Stimulated activated effector memory CD8-positive, alpha-beta T cell treated with anti-CD3 and anti-CD28 coated beads, Interleukin-12 subunit alpha, Interleukin-12 subunit beta, amount 100 ng/mL, for 72 hours (primary cell): ENCODE measurements around the gene ITPKB.
"Not testable (repeated sequence)": the region's sequence is repeated elsewhere in the genome, so short reads cannot be mapped to it uniquely, and the experiment has no call there.

Experiments used
- ATAC-seq: fragments of 150-1000 bp; cut with Tn5 transposase; 2 replicates; pipeline ENCODE4 v1.10.0; 2021
- DNase-seq, 2 donors: peaks; one replicate each; pipeline ENCODE4 v3.0.0; 2021 to 2022; ENCODE audit warnings: low spot score in 2 of 2
- H3K27ac Mint-ChIP-seq: one replicate; pipeline ENCODE4 v1.8.0; 2022; ENCODE audit warnings: mild to moderate bottlenecking, mixed read lengths
- H3K36me3 Mint-ChIP-seq: one replicate; pipeline ENCODE4 v1.8.0; 2022; ENCODE audit warnings: mild to moderate bottlenecking, mixed read lengths
- H3K4me1 Mint-ChIP-seq: one replicate; pipeline ENCODE4 v1.8.0; 2022; ENCODE audit warnings: mixed read lengths
- H3K4me3 Mint-ChIP-seq: one replicate; pipeline ENCODE4 v1.8.0; 2022; ENCODE audit warnings: mild to moderate bottlenecking, mixed read lengths
- H3K9me3 Mint-ChIP-seq: one replicate; pipeline ENCODE4 v1.8.0; 2022; ENCODE audit warnings: mixed read lengths

The ITPKB gene

GRCh38 chr1:226626577-226626956 lies 112.5 kb downstream of the ITPKB start:
- ATAC-seq (peak; percentile 88), DNase-seq (peak; percentile 77 to 91)
- peak overlapping the region; percentile 49 for H3K4me3 Mint-ChIP-seq
- no peaks in the 10 kb centered on the region for H3K9me3 Mint-ChIP-seq
- H3K4me1 Mint-ChIP-seq, result peaks cover 36% of the 10 kb centered on the region
- peaks cover 41% of the 10 kb centered on the region for H3K36me3 Mint-ChIP-seq
- H3K27ac Mint-ChIP-seq, result peak overlapping the region; percentile 84

DNA sequence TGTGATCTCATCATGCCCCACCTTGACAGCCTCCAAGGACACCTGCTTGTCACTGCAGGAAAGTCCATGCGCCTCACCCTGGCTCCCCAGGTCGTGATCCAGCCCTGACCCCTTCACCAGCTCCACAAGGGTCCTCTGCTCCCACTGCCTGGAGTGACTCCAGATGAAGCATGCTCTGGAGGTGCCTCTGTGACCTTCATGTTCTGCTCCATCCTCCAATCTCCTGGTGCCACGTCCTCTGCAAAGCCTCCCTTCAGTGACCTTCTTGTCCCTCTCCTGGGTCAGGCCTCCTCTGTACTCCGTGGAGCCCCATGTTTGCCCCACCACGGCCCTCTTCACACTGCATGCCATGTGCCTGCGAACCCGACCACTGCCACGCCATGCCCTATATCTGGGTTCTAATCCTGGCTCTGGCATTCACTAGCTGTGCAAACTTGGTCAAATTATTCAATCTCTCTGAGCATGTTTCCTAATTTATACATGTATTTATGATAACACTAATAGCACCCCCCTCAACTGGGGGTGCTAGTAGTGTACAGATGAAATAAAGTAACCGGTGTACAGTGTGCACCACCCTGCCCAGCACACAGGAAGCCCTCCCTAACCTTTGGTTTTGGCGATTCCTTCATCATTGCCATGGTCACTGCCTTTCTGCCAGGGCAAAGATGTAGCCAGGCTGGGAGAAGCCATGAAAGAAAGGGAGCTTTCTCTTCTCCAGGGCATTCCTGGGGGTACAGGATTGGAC lies 113.1 kb downstream of the ITPKB start:
- peak overlapping the region; percentile 49 for H3K4me3 Mint-ChIP-seq
- H3K9me3 Mint-ChIP-seq, result no peaks in the 10 kb centered on the region
- ATAC-seq, result peak; percentile 60
- DNase-seq, result no peak
- H3K36me3 Mint-ChIP-seq, result peaks cover 39% of the 10 kb centered on the region
- H3K27ac Mint-ChIP-seq, result peak overlapping the region; percentile 84
- peaks cover 36% of the 10 kb centered on the region for H3K4me1 Mint-ChIP-seq

GRCh38 chr1:226625326-226625725 lies 113.8 kb downstream of the ITPKB start:
- H3K27ac Mint-ChIP-seq, result no peak overlapping the region
- H3K4me1 Mint-ChIP-seq, result peaks cover 31% of the 10 kb centered on the region
- ATAC-seq (no peak), DNase-seq (no peak)
- peaks cover 32% of the 10 kb centered on the region for H3K36me3 Mint-ChIP-seq
- H3K4me3 Mint-ChIP-seq, result no peak overlapping the region
- H3K9me3 Mint-ChIP-seq, result no peaks in the 10 kb centered on the region

DNA sequence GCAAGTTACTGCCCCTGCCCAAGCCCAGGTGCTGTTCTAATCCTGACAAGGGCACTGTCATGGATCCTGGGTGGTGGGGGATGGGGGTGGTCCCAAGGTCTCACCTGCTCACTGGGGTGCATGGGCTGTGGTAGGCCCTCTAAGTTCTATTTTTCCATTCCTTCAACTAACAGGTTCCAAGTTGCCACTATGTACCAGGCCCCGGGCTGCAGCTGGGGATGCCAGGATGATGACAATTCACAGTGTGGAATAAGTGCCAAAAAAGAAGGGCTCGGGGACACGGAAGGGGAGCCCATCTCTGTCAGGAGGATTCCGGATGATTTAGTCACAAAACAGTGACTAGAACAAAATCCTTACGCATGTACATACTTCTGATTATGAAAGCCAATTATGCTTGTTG lies 114.6 kb downstream of the ITPKB start:
- Mint-ChIP-seq H3K4me3 (no peak overlapping the region), H3K36me3 (peaks cover 28% of the 10 kb centered on the region), H3K4me1 (peaks cover 28% of the 10 kb centered on the region), H3K9me3 (no peaks in the 10 kb centered on the region), H3K27ac (no peak overlapping the region)
- ATAC-seq (no peak), DNase-seq (no peak)

DNA sequence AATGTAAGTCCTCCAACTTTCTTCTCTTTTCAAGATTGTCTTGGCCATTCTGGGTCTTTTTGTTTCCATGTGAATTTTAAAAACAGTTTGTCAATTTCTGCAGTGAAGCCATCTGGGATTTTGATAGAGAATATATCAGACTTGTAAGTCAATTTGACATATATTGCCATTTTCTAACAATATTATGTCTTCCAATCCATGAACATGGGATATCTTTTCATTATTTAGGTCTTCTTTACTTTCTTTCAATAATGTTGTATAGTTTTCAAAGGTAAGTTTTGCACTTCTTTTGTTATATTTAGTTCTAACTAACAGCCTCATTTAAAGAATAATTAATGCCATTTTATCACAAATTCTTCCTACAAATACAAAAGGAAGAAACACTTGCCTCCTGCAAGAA lies 117.1 kb downstream of the ITPKB start:
- H3K27ac Mint-ChIP-seq, result no peak overlapping the region
- DNase-seq, result no peak
- H3K4me1 Mint-ChIP-seq, result peaks cover 17% of the 10 kb centered on the region
- peaks cover 17% of the 10 kb centered on the region for H3K36me3 Mint-ChIP-seq
- no peaks in the 10 kb centered on the region for H3K9me3 Mint-ChIP-seq
- ATAC-seq, result no peak
- no peak overlapping the region for H3K4me3 Mint-ChIP-seq

- Mint-ChIP-seq H3K27ac (no peak overlapping the region), H3K36me3 (no peaks in the 10 kb centered on the region), H3K4me1 (no peaks in the 10 kb centered on the region), H3K9me3 (no peaks in the 10 kb centered on the region), H3K4me3 (no peak overlapping the region)
- no peak for DNase-seq
- ATAC-seq, result no peak
These were observed 120.1 kb downstream of the ITPKB start for GRCh38 chr1:226619031-226619430.

DNA sequence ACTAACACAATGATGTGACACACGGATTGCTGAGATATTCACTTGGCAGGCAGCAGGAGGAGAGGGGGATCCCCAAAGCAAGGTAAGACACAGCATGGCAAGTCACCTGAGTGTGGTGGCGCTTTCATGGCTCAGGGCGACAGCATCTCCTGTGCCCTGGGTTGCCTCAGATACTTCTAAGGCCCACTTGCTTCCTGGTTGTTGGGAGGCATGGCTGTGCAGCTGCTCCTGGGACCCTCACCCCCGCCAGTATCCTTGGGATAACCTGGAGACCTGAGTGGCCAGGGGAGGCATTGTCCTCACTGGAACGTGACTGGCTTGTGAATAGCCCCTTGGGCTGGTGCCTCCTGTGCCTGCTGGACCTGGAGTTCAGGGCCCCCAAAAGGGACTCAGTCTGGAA lies 120.7 kb downstream of the ITPKB start:
- no peak for ATAC-seq
- DNase-seq, result no peak
- Mint-ChIP-seq H3K36me3 (no peaks in the 10 kb centered on the region), H3K4me1 (no peaks in the 10 kb centered on the region), H3K27ac (no peak overlapping the region), H3K9me3 (no peaks in the 10 kb centered on the region), H3K4me3 (no peak overlapping the region)

DNA sequence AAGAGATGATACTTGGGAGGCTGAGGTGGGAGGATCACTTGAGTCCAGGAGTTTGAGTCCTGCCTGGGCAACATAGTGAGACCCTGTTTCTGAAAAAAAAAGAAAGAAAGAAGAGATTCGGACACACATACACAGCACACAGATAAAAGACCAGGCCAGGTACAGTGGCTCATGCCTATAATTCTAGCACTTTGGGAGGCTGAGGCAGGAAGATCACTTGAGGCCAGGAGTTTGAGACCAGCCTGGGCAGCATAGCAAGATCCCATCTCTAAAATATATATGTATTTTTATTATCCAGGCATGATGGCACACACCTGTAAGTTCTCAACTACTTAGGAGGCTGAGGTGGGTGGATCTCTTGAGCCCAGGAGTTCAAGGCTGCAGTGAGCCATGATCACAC lies 121.4 kb downstream of the ITPKB start:
- not testable (repeated sequence) for H3K9me3 Mint-ChIP-seq, H3K36me3 Mint-ChIP-seq, H3K4me1 Mint-ChIP-seq, H3K4me3 Mint-ChIP-seq, H3K27ac Mint-ChIP-seq, DNase-seq, ATAC-seq

GRCh38 chr1:226617109-226617508 lies 122.0 kb downstream of the ITPKB start:
- DNase-seq (no peak), ATAC-seq (no peak)
- Mint-ChIP-seq H3K27ac (no peak overlapping the region), H3K9me3 (no peaks in the 10 kb centered on the region), H3K36me3 (no peaks in the 10 kb centered on the region), H3K4me3 (no peak overlapping the region), H3K4me1 (no peaks in the 10 kb centered on the region)

DNA sequence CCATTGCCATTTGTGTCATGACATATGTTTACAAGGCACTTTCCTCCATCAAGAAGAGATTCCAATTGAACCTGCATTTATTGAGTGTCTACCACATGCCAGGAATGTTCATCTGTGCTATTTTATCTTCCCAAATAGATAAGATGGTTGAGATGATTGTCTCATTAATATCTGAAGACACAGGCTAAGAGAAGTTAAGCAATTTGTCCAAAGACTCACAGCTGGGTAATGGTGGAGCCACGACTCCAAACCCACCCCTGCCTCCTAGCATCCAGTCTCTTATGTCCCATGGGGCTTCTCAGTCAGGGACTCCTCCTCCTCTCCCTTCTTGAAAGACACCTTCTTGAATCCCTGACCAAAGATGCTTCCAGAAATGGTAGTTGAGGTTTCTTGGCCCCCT lies 122.4 kb downstream of the ITPKB start:
- no peaks in the 10 kb centered on the region for H3K4me1 Mint-ChIP-seq
- ATAC-seq (no peak), DNase-seq (no peak)
- H3K36me3 Mint-ChIP-seq, result no peaks in the 10 kb centered on the region
- no peak overlapping the region for H3K4me3 Mint-ChIP-seq
- H3K27ac Mint-ChIP-seq, result no peak overlapping the region
- H3K9me3 Mint-ChIP-seq, result no peaks in the 10 kb centered on the region

DNA sequence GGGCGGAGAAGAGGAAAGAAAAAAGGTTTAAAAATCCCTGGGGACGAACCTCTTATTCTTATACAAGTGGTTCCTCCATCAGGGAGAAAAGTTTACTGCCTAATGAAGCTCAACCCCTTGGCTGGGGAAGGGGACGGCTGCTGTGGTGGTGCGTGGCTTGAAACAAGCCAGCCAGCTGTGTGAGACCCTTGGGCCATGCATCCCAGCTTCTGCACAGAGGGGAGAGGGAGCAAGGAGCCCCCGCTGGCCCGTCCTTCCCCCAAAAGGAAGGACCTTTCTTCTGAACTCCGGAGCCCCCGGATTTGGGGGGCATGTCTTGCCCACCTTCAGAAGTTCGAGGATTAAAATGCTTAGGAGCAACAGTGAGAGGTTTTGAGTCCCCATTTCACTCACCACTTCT lies 123.2 kb downstream of the ITPKB start:
- no peaks in the 10 kb centered on the region for H3K36me3 Mint-ChIP-seq
- H3K27ac Mint-ChIP-seq, result no peak overlapping the region
- no peak overlapping the region for H3K4me3 Mint-ChIP-seq
- DNase-seq (no peak), ATAC-seq (no peak)
- H3K4me1 Mint-ChIP-seq, result no peaks in the 10 kb centered on the region
- no peaks in the 10 kb centered on the region for H3K9me3 Mint-ChIP-seq

DNA sequence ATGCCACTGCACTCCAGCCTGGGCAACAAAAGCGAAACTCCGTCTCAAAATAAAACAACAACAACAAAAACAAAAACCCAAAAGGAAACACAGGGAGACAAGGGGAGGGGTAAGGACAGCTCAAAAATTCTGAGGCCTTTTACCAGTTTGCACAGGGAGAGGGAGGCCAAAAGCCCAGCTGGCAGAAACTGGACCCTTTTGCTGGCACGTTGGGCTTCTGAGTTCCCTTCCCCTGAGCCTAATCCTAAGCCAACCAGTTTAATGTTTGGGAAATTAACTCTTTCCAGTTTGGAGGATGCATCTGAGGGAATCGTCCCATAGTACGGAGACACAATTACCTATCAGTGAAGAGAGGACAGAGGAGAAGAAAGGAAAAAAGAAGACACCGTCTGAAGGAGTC lies 127.1 kb downstream of the ITPKB start:
- not testable (repeated sequence) for H3K4me3 Mint-ChIP-seq, H3K4me1 Mint-ChIP-seq, DNase-seq, ATAC-seq, H3K36me3 Mint-ChIP-seq, H3K9me3 Mint-ChIP-seq, H3K27ac Mint-ChIP-seq

GRCh38 chr1:226611301-226611700 lies 127.8 kb downstream of the ITPKB start:
- H3K27ac Mint-ChIP-seq, result no peak overlapping the region

DNA sequence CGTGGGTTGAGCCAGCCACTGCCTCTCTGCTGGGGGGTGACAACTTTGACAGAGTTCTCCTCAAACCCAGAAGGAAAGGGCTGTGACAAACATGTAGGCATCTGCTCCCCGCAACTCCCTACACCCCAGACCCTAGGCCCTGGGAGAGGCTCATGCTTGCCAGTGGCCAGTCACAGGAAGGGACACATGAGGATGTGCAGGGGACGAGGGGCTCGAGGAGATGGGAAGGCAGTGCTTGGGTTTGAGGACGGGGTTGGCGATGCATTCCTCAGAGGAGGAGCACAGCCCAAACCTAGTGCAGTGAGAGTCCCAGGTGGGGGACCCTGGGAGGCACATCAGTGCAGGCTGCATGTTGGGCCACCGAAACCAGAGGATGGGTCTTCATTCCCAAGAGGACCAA lies 128.4 kb downstream of the ITPKB start:
- ATAC-seq, result no peak
- Mint-ChIP-seq H3K27ac (no peak overlapping the region), H3K4me1 (no peaks in the 10 kb centered on the region)

More at GRCh38 chr1:226611301-226611700, 127.8 kb downstream of the ITPKB start:
- Mint-ChIP-seq H3K9me3 (no peaks in the 10 kb centered on the region), H3K36me3 (no peaks in the 10 kb centered on the region), H3K4me3 (no peak overlapping the region), H3K4me1 (no peaks in the 10 kb centered on the region)
- DNase-seq (no peak), ATAC-seq (no peak)

DNA sequence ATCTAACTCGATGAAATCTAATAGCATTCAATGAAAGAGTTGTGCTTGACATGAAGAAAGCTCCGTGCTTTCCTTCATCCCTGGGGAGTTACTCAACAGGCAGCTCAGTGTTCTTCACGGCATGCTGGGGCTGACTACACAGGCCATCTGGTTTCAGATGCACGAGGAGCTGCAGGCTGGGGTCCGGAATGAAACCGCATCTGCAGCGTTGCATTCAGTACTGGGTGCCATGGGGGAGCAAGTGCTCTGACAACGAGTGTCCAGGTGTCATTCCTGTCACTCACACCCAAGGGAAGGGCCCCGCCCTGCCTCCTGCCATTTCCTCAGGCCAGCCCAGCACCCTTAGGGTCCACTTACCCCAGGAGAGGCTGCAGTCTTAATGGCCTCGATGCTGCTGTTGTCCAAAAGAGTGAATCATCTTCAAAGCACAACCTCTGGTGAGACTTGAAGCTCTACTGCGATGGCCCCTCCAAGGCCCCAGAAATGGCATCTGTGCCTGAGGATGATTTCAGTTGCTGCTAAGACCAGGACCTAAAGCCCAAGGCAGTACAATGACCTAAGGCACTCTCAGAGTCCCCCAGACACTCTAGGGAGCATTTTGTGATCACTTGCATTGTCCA lies 129.1 kb downstream of the ITPKB start:
- Mint-ChIP-seq H3K9me3 (no peaks in the 10 kb centered on the region), H3K36me3 (no peaks in the 10 kb centered on the region), H3K4me1 (no peaks in the 10 kb centered on the region), H3K27ac (no peak overlapping the region), H3K4me3 (no peak overlapping the region)
- DNase-seq (no peak), ATAC-seq (no peak)

More for the DNA sequence above, 128.4 kb downstream of the ITPKB start:
- H3K36me3 Mint-ChIP-seq, result no peaks in the 10 kb centered on the region
- no peak for DNase-seq
- no peaks in the 10 kb centered on the region for H3K9me3 Mint-ChIP-seq
- no peak overlapping the region for H3K4me3 Mint-ChIP-seq

- Mint-ChIP-seq H3K27ac (no peak overlapping the region), H3K4me3 (no peak overlapping the region), H3K9me3 (no peaks in the 10 kb centered on the region), H3K36me3 (no peaks in the 10 kb centered on the region), H3K4me1 (peaks cover 1% of the 10 kb centered on the region)
- DNase-seq (peak; percentile 55 to 74), ATAC-seq (peak; percentile 78)
These were observed 130.2 kb downstream of the ITPKB start for GRCh38 chr1:226608699-226609505.
